Activated naive CD4-positive, alpha-beta T cell treated with anti-CD3 and anti-CD28 coated beads for 36 hours (primary cell): ENCODE data around the gene OSBPL3. TPM values are rescaled to one million over a fixed set of nuclear protein-coding genes. Genes with fewer than 3 reads are reported as not detected.
A peak's percentile ranks its signal among the peaks of the same experiment; 100 is the strongest.

Experiments used
- CTCF ChIA-PET: fragments of 350-600 bp; sonication (Branson Sonifier 250); formaldehyde crosslinking; loops from one replicate; lab custom pipeline; 2021; ENCODE audit warnings: antibody characterized with exemption; lab: Charles Lee
- DNase-seq: peaks from one replicate; pipeline ENCODE4 v3.0.0-alpha.2; 2020
- H3K27ac Mint-ChIP-seq: one replicate; pipeline ENCODE4 v1.8.0; 2021; ENCODE audit warnings: mild to moderate bottlenecking, mixed read lengths
- H3K27me3 Mint-ChIP-seq: one replicate; pipeline ENCODE4 v1.8.0; 2021; ENCODE audit warnings: low read depth, mixed read lengths
- H3K36me3 Mint-ChIP-seq: one replicate; pipeline ENCODE4 v1.8.0; 2021; ENCODE audit warnings: low read depth, mixed read lengths
- H3K4me1 Mint-ChIP-seq: one replicate; pipeline ENCODE4 v1.8.0; 2021; ENCODE audit warnings: low read depth, mixed read lengths
- H3K4me3 Mint-ChIP-seq: one replicate; pipeline ENCODE4 v1.8.0; 2021; ENCODE audit warnings: mild to moderate bottlenecking, moderate library complexity, mixed read lengths
- H3K9me3 Mint-ChIP-seq: one replicate; pipeline ENCODE4 v1.8.0; 2021; ENCODE audit warnings: mixed read lengths
- intact Hi-C: fragments of 100-400 bp; cut with micrococcal nuclease; formaldehyde crosslinking; loops from one replicate; pipeline ENCODE4 v1.15.1; 2023
- total RNA-seq, 2 experiments: library from RNA; stranded (reverse); gene quantifications; one replicate each; pipeline ENCODE4 v1.2.3, GENCODE V29; 2021

OSBPL3 gene
- total RNA-seq, 2 experiments from 2014 or later = 25.1 to 27.9 TPM

- H3K27me3 Mint-ChIP-seq = no peaks in the 10 kb centered on the region
- no peak overlapping the region for H3K4me3 Mint-ChIP-seq
- peaks cover 12% of the 10 kb centered on the region for H3K36me3 Mint-ChIP-seq
- H3K9me3 Mint-ChIP-seq = no peaks in the 10 kb centered on the region
- CTCF ChIA-PET = interaction anchor here (0.9 to 1.6 kb wide), 5 partner anchors 10 to 211 kb away, joined by 3 to 4 read pairs (median 3); partner anchors contain the start of gene OSBPL3
- no peak for DNase-seq
- H3K27ac Mint-ChIP-seq = no peak overlapping the region
- peaks cover 70% of the 10 kb centered on the region for H3K4me1 Mint-ChIP-seq
- intact Hi-C loops = loop anchor here (1.0 to 5.0 kb wide), 2 partner anchors 62 to 189 kb away; no protein-coding TSS in a partner anchor
Measured at GRCh38 chr7:24883622-24884013, 96.4 kb downstream of the OSBPL3 start.

- H3K4me1 Mint-ChIP-seq = peaks cover 75% of the 10 kb centered on the region
Measured at GRCh38 chr7:24882989-24883621, 96.9 kb downstream of the OSBPL3 start.

GRCh38 chr7:24881623-24882022 is 98.4 kb downstream of the OSBPL3 start:
- Mint-ChIP-seq H3K4me1 (peaks cover 84% of the 10 kb centered on the region), H3K27ac (no peak overlapping the region), H3K36me3 (peaks cover 12% of the 10 kb centered on the region)

More at GRCh38 chr7:24882989-24883621, 96.9 kb downstream of the OSBPL3 start:
- Mint-ChIP-seq H3K4me3 (no peak overlapping the region), H3K27me3 (no peaks in the 10 kb centered on the region), H3K36me3 (peaks cover 12% of the 10 kb centered on the region), H3K9me3 (no peaks in the 10 kb centered on the region), H3K27ac (no peak overlapping the region)
- peak; percentile 68 for DNase-seq
- intact Hi-C loops = loop anchor here (1.0 to 5.0 kb wide), 2 partner anchors 62 to 189 kb away; no protein-coding TSS in a partner anchor
- CTCF ChIA-PET = interaction anchor here (0.5 to 1.6 kb wide), 6 partner anchors 11 to 211 kb away, joined by 3 to 4 read pairs (median 3); partner anchors contain the start of gene OSBPL3

GRCh38 chr7:24880886-24881285 is 99.1 kb downstream of the OSBPL3 start:
- no peak for DNase-seq
- intact Hi-C loops = loop anchor here (5.0 kb wide), 1 partner anchor 191 kb away; no protein-coding TSS in a partner anchor
- CTCF ChIA-PET = interaction anchor here (0.6 to 1.9 kb wide), 4 partner anchors 11 to 60 kb away, joined by 3 to 11 read pairs (median 4); no protein-coding TSS in a partner anchor
- H3K27ac Mint-ChIP-seq = no peak overlapping the region
- H3K27me3 Mint-ChIP-seq = no peaks in the 10 kb centered on the region
- H3K4me1 Mint-ChIP-seq = peaks cover 77% of the 10 kb centered on the region
- no peaks in the 10 kb centered on the region for H3K9me3 Mint-ChIP-seq
- peaks cover 12% of the 10 kb centered on the region for H3K36me3 Mint-ChIP-seq
- no peak overlapping the region for H3K4me3 Mint-ChIP-seq

More at GRCh38 chr7:24881623-24882022, 98.4 kb downstream of the OSBPL3 start:
- no peaks in the 10 kb centered on the region for H3K27me3 Mint-ChIP-seq
- intact Hi-C loops = loop anchor here (5.0 kb wide), 1 partner anchor 191 kb away; no protein-coding TSS in a partner anchor
- CTCF ChIA-PET = interaction anchor here (0.6 to 1.9 kb wide), 4 partner anchors 11 to 204 kb away, joined by 3 to 11 read pairs (median 4); no protein-coding TSS in a partner anchor
- H3K4me3 Mint-ChIP-seq = no peak overlapping the region
- DNase-seq = no peak
- no peaks in the 10 kb centered on the region for H3K9me3 Mint-ChIP-seq

GRCh38 chr7:24879291-24879690 is 100.7 kb downstream of the OSBPL3 start:
- peaks cover 64% of the 10 kb centered on the region for H3K4me1 Mint-ChIP-seq
- CTCF ChIA-PET = interaction anchor here (1.5 to 1.7 kb wide), 2 partner anchors 15 to 102 kb away, joined by 3 to 6 read pairs; no protein-coding TSS in a partner anchor
- peaks cover 4% of the 10 kb centered on the region for H3K36me3 Mint-ChIP-seq
- no peaks in the 10 kb centered on the region for H3K9me3 Mint-ChIP-seq
- no peak overlapping the region for H3K4me3 Mint-ChIP-seq
- H3K27me3 Mint-ChIP-seq = no peaks in the 10 kb centered on the region
- intact Hi-C loops = no loop called here
- H3K27ac Mint-ChIP-seq = no peak overlapping the region
- DNase-seq = no peak

GRCh38 chr7:24877790-24878311 is 102.1 kb downstream of the OSBPL3 start:
- Mint-ChIP-seq H3K9me3 (no peaks in the 10 kb centered on the region), H3K4me1 (peaks cover 52% of the 10 kb centered on the region), H3K4me3 (no peak overlapping the region), H3K27ac (no peak overlapping the region), H3K36me3 (peaks cover 5% of the 10 kb centered on the region), H3K27me3 (no peaks in the 10 kb centered on the region)
- CTCF ChIA-PET = interaction anchor here (0.5 to 1.8 kb wide), 9 partner anchors 8 to 1279 kb away, joined by 3 to 7 read pairs (median 4); no protein-coding TSS in a partner anchor
- intact Hi-C loops = loop anchor here (1.0 kb wide), 4 partner anchors 29 to 101 kb away; no protein-coding TSS in a partner anchor
- peak; percentile 53 for DNase-seq

- no peak overlapping the region for H3K4me3 Mint-ChIP-seq
- H3K27me3 Mint-ChIP-seq = no peaks in the 10 kb centered on the region
- H3K27ac Mint-ChIP-seq = no peak overlapping the region
- H3K4me1 Mint-ChIP-seq = peaks cover 28% of the 10 kb centered on the region
- DNase-seq = no peak
- H3K36me3 Mint-ChIP-seq = peaks cover 15% of the 10 kb centered on the region
- H3K9me3 Mint-ChIP-seq = no peaks in the 10 kb centered on the region
- intact Hi-C loops = no loop called here
- CTCF ChIA-PET = no interaction called here
Measured at GRCh38 chr7:24874791-24875190, 105.2 kb downstream of the OSBPL3 start.

GRCh38 chr7:24873944-24874343 is 106.0 kb downstream of the OSBPL3 start:
- DNase-seq = no peak
- Mint-ChIP-seq H3K4me3 (no peak overlapping the region), H3K9me3 (no peaks in the 10 kb centered on the region), H3K27ac (no peak overlapping the region), H3K4me1 (peaks cover 21% of the 10 kb centered on the region), H3K36me3 (peaks cover 19% of the 10 kb centered on the region), H3K27me3 (no peaks in the 10 kb centered on the region)
- intact Hi-C loops = no loop called here
- CTCF ChIA-PET = no interaction called here

- peaks cover 5% of the 10 kb centered on the region for H3K4me1 Mint-ChIP-seq
- no peaks in the 10 kb centered on the region for H3K27me3 Mint-ChIP-seq
- no peak overlapping the region for H3K27ac Mint-ChIP-seq
- no peak for DNase-seq
- H3K9me3 Mint-ChIP-seq = no peaks in the 10 kb centered on the region
- CTCF ChIA-PET = interaction anchor here (0.6 kb wide), 1 partner anchor 84 kb away, joined by 3 read pairs; no protein-coding TSS in a partner anchor
- no peak overlapping the region for H3K4me3 Mint-ChIP-seq
- H3K36me3 Mint-ChIP-seq = peaks cover 24% of the 10 kb centered on the region
- intact Hi-C loops = no loop called here
Measured at GRCh38 chr7:24871770-24872169, 108.2 kb downstream of the OSBPL3 start.

GRCh38 chr7:24870766-24871165 is 109.2 kb downstream of the OSBPL3 start:
- Mint-ChIP-seq H3K4me3 (no peak overlapping the region), H3K9me3 (no peaks in the 10 kb centered on the region), H3K4me1 (peaks cover 13% of the 10 kb centered on the region), H3K27me3 (no peaks in the 10 kb centered on the region), H3K27ac (no peak overlapping the region), H3K36me3 (peaks cover 30% of the 10 kb centered on the region)
- CTCF ChIA-PET = interaction anchor here (0.8 kb wide), 1 partner anchor 11 kb away, joined by 3 read pairs; no protein-coding TSS in a partner anchor
- intact Hi-C loops = no loop called here
- DNase-seq = no peak

- peaks cover 38% of the 10 kb centered on the region for H3K36me3 Mint-ChIP-seq
- no peaks in the 10 kb centered on the region for H3K27me3 Mint-ChIP-seq
- H3K9me3 Mint-ChIP-seq = no peaks in the 10 kb centered on the region
- intact Hi-C loops = no loop called here
- CTCF ChIA-PET = interaction anchor here (0.6 to 0.9 kb wide), 3 partner anchors 8 to 125 kb away, joined by 3 read pairs; no protein-coding TSS in a partner anchor
- H3K27ac Mint-ChIP-seq = no peak overlapping the region
- no peak for DNase-seq
- H3K4me1 Mint-ChIP-seq = peaks cover 21% of the 10 kb centered on the region
- H3K4me3 Mint-ChIP-seq = no peak overlapping the region
Measured at GRCh38 chr7:24869572-24869971, 110.4 kb downstream of the OSBPL3 start.

- intact Hi-C loops = no loop called here
- H3K27ac Mint-ChIP-seq = no peak overlapping the region
- H3K27me3 Mint-ChIP-seq = no peaks in the 10 kb centered on the region
- DNase-seq = no peak
- no peaks in the 10 kb centered on the region for H3K9me3 Mint-ChIP-seq
- H3K36me3 Mint-ChIP-seq = peaks cover 43% of the 10 kb centered on the region
- H3K4me3 Mint-ChIP-seq = no peak overlapping the region
- peaks cover 21% of the 10 kb centered on the region for H3K4me1 Mint-ChIP-seq
- CTCF ChIA-PET = no interaction called here
Measured at GRCh38 chr7:24868741-24869140, 111.2 kb downstream of the OSBPL3 start.
